Forelimb muscle (tissue), 1 donor: ENCODE data around the gene GOLGA6L22. TPM values are rescaled to one million over a fixed set of nuclear protein-coding genes. Genes with fewer than 3 reads are reported as not detected.
"Not testable (repeated sequence)": the region's sequence is repeated elsewhere in the genome, so short reads cannot be mapped to it uniquely, and the experiment has no call there.

ENCODE experiments used
- DNase-seq: peaks from one replicate; pipeline ENCODE4 v3.0.0-alpha.2; 2013; ENCODE audit warnings: low read depth
- polyA plus RNA-seq: library from polyadenylated mRNA; unstranded; fragments of 120-200 nt; gene quantifications from one replicate; pipeline ENCODE4 v1.2.1, GENCODE V29; 2013; ENCODE audit not compliant: insufficient read length

GOLGA6L22 gene
- 0.06 TPM for polyA plus RNA-seq

DNA sequence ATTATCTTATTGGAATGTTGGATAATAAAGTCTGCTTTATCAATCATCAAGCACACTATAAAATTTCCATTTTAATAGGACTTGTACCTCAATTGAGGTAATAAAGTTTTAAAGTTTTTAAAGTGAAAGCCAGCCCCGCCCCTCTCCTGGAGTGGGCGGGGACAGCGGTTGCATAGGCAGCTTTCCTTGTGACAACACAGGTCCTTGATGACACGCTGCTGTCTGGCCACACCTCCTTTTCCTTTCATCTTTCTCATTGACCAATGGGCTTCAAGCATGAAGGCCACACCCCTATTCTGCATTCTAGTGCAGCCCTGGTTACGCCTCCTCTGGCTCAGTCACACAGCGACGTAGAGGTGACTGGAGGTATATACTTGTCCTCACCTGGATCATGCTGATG is at the start of gene GOLGA6L22:
Gene GOLGA6L22 (plus strand): TSS at position 301 of the 400 bp plus-strand sequence. CDS start 91 bp downstream, at position 392.
- DNase-seq = not testable (repeated sequence)

DNA sequence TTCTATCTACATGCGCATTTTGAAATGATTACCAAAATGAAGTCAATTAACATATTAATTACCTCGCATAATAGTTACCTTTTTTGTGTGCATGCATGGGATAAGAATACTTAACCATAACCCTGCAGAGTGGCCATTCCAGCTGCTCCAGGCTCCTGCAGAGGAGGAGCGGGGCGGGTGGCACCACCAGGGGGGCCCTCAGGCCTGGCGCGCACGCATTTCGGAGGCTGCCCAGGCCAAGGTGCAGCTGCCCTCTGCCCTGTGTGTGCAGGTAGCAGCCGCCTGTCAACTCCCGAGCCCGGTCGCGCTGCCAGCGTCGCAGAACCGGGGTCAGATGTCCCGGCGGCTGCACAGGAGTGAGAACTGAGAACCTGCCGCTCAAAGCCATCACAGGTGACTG is 41.4 kb upstream of the GOLGA6L22 start:
- not testable (repeated sequence) for DNase-seq

DNA sequence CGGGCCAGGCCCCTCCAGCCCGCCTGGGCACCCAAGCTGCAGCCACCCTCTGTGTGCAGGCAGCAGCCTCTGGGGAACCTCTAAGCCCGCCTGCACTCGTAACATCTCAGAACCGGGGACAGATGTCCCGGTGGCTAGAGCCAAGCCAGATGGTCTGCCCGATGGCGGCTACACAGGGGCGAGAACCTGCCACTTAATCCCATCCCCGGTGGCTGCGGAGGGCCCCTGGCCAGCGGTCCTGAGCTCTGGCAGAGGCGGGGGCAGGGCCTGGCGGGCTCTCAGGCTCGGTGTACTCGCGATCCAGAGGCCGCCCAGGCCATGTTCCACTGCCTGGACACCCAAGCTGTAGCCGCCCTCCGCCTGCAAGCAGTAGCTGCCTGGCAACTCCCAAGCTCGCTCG is 40.9 kb upstream of the GOLGA6L22 start:
- not testable (repeated sequence) for DNase-seq

DNA sequence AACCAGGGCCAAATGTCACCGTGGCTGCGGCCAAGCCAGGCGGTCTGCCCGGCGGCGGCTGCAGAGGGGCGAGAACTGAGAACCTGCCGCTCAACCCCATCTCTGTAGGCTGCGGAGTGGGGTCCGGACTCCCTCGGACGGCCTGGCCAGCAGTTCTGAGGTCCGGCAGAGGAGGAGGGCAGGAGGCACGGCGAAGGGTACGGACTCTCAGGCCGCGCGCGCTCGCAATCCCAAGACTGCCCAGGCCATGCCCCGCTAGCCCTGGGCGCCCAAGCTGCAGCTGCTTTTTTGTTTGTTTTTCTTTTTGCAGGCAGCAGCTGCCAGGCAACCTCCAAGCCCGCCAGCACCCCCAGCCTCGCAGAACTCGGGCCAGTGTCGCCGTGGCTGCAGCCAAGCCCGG is 40.5 kb upstream of the GOLGA6L22 start:
- DNase-seq = not testable (repeated sequence)

GRCh38 chr15:22418666-22419065 is 40.0 kb upstream of the GOLGA6L22 start:
- not testable (repeated sequence) for DNase-seq

GRCh38 chr15:22420340-22420739 is 38.4 kb upstream of the GOLGA6L22 start:
- not testable (repeated sequence) for DNase-seq

DNA sequence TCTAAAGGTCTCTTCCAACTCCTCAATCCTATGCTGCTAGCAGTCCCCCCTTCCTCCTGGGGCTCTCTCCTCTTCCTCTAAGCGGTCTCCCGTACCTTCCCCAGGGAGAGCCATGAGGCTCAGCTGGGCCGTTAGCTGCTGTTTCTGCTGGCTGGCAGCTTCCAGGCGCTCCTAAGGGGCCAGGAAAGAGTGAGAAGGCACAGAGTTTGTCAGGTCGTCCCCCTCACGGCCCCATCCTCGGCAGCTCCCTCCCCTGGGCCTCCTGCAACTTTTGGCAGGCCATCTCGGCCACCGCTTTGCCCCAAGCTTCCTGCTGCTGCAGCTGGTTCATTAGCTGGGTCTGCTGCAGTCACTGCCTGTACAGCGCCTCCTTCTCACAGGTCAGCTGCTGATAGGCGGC is 29.3 kb upstream of the GOLGA6L22 start:
- DNase-seq = not testable (repeated sequence)

DNA sequence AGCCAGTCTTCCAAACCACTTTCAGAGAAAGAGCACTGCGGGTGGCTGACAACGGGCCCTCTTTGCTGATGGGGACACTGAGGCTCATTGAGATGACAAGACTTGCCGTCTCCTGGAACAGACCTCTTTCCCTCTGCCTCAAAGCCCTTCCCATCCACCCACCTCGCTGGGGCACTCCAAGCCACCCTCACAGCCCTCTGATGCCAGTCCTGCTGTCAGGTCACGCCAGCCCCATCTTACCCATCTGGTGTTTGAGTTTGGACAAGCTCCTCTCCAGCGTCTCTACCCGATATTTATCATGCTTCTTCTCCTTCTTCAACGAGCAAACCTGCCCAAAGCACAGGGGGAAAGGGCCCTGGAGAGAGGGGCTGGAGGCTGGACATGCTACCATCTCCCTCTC is 27.0 kb upstream of the GOLGA6L22 start:
- DNase-seq = not testable (repeated sequence)

- peak; percentile 32 for DNase-seq
Measured at GRCh38 chr15:22494490-22495113, 35.9 kb downstream of the GOLGA6L22 start.

- not testable (repeated sequence) for DNase-seq
Measured at GRCh38 chr15:22497200-22497599, 38.5 kb downstream of the GOLGA6L22 start.

- DNase-seq = not testable (repeated sequence)
Measured at GRCh38 chr15:22498220-22498925, 39.7 kb downstream of the GOLGA6L22 start.

DNA sequence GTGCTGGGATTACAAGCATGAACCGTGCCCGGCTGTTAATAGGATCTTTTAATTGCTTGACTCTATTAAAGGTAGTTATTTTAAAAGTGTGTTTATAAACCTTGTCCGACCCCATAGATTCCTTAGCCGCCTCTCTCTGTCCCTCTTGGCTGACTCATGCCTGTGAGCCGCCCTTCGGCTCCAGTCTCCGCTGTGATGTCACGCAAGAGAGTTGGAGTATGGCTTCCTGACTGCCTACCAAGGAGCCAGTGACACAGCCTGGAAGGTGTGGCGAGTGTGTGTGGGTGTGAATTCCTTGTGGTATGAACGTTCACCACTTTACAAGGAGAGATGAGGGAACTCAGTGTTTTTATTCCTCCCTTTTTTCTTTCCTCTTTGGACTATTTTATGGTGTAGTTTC is 43.6 kb downstream of the GOLGA6L22 start:
- DNase-seq = not testable (repeated sequence)

GRCh38 chr15:22506959-22507358 is 48.3 kb downstream of the GOLGA6L22 start:
- not testable (repeated sequence) for DNase-seq

DNA sequence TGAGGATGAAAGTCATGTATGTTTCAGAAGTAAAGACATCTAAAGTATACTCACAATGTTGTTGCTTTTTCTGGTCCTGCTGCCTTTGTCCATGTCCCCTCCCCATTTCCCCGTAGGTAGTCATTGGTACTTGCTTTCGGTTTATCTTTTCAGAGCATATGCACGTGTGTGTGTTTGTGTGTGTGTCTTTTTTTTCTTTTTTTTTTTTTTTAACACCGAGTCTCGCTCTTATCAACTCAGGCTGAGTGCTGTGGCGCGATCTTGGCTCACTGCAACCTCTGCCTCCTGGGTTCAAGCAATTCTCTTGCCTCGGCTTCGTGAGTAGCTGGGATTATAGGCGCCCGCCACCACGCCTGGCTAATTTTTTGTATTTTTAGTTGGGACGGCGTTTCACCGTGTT is 57.4 kb downstream of the GOLGA6L22 start:
- not testable (repeated sequence) for DNase-seq
